G401 (cell line): ENCODE results near the gene EEF2K. TPM values are rescaled to one million over a fixed set of nuclear protein-coding genes. Genes with fewer than 3 reads are reported as not detected.

Experiments
- DNase-seq: peaks from one replicate; pipeline ENCODE4 v3.0.0-alpha.2; 2015; ENCODE audit warnings: low spot score
- in situ Hi-C: cut with HindIII; loops from 2 replicates; pipeline ENCODE4 v1.10.0; 2016; ENCODE audit warnings: low sequenced_read_pairs, mixed read lengths
- total RNA-seq: library from RNA; depleted of rRNA; stranded (reverse); fragments of >200 nt; shearing (Covaris generic); gene quantifications from 2 replicates; pipeline ENCODE4 v1.2.3, GENCODE V29; 2014

EEF2K gene
- total RNA-seq, 1 experiment from 2014 or later = 22.0 TPM

DNA sequence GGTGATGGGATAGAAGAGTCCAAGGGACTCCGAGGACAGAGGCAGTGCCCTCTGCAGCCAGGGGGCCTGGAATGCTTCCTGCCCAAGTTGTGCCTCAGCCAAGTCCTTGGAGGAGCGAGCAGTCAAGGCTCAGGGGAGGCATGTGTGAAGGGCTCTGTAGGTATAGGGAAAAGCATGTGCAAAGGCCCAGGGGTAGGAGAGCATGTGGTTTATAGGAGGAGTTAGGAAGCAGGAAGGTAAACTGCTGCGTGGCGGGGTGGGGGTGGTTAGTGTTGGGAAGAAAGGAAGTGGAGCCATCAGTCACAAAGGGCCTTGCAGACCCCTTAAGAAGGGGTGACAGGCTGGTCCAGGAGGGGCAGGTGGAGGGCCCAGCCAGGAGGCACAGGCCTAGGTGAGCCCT, 98.3 kb downstream of the EEF2K start:
- DNase-seq = no peak
- in situ Hi-C loops = no loop called here

DNA sequence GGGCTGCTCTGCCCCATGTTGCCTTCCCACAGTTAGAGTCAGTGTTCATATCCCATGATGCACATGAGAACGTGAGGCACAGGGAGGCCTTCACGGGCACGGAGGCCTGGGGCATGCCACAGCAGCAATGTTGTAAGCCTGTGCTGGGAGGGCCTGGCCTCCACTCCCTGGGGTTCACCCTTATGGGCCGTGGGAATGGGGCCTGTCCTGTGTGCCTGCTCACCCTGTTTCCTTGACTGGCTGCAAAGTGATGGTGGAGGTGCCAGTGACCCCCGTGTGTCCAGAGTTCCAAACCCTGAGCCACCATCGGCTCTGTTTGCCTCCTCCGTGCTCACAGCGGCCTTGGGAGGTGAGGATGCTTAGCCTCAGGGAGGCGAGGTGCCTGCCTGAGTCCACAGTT, 100.7 kb downstream of the EEF2K start:
- DNase-seq = no peak
- in situ Hi-C loops = no loop called here

DNA sequence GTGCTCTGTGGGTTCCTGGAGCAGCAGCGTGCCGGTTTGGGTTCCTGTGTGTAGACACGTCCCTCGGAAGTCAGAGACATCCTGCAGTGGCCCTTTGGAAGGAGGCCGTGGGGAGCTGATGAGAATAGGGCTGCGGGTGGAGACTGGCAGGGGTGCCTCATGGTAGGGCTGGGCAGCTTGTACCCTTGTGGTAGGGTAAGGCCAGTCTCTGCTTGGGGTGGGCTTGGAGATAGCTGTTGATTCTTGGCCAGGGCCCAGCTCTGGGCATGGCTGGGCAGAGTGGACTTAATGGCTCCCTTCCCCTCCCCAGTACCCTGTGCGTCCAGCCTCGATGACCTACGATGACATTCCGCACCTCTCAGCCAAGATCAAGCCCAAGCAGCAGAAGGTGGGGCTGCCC, 101.8 kb downstream of the EEF2K start:
- in situ Hi-C loops = no loop called here
- DNase-seq = no peak

DNA sequence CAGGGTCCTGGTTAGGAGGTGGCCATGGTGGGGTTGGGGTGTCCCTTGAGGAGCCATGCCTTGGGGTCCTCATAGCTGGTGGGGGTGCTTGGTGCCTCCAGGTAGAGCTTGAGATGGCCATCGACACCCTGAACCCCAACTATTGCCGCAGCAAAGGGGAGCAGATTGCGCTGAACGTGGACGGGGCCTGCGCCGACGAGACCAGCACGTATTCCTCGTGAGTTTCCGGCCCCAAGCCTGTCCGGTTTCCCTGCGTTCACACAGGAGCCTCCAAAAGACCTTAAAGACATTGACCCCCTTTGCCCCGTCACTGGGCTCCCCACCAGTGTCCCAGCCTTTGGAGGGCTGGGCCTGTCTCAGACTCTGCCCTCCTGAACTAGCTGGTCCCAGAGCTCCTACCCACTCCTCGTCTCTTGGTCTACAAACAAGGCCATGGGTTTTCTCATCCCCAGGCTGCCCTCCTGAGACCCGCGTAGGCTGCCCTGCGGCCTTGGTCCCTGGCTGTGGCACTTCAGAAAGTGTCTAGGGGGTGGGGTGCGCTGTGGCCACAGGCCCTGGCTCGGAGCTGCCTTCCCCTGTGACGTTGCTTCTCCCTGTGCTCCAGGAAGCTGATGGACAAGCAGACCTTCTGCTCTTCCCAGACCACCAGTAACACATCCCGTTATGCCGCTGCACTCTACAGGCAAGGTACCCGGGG, 102.9 kb downstream of the EEF2K start:
- DNase-seq = no peak
- in situ Hi-C loops = no loop called here

DNA sequence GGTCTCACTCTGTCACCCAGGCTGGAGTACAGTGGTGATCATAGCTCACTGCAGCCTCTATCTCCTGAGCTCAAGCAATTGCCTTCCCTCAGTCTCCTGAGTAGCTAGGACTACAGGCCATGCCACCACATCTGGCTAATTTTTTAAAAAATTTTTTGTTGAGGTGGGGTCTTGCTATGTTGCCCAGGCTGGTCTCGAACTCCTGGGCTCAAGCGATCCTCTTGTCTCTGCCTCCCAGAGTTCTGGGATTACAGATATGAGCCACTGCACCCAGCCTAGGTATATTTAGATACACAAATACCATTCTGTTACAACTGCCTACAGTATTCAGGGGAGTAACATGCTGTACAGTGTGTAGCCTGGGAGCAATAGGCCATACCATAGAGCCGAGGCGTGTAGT, 105.4 kb downstream of the EEF2K start:
- DNase-seq = no peak
- in situ Hi-C loops = no loop called here

DNA sequence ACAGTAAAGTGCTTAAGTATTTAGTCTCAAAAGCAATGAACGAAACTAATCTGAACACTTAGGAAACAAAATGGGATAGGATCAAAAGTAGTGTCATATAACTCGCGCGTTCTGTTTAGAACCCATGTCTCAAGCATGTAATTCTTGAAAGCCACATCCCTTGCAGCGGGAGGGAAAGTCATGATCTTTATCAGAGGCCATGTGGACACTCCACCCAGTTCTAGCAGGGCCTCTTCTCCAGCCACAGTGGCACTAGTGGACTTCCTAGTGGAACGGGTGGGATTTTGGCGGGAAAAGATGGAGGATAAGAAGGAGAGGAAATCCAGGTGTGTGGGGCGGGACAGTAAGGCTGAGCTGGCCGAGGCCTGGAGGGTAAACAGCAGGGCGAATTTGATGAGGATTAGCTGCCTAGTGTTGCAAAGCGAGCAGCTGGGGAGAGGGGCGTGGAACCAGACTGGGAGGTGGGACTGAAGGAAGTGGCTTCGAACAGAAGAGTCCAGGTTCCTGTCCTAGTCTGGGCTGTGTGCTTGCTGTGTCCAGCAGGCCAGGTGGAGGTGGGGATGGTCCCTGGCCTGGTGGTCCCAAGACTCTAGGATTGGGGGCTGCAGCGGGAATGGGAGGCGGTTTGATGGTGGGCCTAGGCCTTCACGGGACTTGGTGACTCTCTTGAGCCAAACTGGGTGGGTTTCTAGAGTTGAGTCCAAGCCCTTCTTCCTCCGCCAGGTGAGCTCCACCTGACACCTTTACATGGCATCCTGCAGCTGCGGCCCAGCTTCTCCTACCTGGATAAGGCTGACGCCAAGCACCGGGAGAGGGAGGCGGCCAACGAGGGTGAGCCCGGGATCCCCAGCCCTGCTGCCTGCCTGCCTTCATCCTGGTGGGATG, 107.1 kb downstream of the EEF2K start:
- no peak for DNase-seq
- in situ Hi-C loops = no loop called here

DNA sequence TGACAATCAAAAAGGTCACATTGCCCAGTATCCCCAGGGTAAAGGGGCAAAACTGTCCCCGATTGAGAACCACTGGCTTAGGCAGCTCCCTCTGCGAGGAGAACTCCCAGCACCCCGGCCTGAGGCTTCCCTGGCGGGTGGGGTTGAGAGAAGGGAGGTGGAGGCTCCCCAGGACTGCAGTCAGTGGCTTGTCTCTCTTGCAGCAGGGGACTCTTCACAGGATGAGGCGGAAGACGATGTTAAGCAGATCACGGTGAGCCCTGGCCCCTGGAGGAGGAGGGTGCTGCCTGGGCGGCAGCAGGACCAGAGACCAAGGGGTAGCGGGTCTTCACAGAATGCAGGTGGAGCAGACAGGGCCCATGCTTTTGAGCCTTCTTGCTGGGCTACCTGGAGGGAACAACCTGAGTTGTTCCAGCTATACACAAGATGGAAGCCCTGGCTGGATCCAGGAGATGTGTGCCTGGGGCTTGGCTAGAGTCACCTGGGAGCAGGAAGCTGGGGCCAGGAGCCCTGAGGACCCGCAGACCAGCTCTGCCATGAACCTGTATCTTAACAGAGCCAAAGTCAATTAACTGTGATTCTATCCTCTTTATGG, 107.9 kb downstream of the EEF2K start:
- in situ Hi-C loops = no loop called here
- DNase-seq = no peak

DNA sequence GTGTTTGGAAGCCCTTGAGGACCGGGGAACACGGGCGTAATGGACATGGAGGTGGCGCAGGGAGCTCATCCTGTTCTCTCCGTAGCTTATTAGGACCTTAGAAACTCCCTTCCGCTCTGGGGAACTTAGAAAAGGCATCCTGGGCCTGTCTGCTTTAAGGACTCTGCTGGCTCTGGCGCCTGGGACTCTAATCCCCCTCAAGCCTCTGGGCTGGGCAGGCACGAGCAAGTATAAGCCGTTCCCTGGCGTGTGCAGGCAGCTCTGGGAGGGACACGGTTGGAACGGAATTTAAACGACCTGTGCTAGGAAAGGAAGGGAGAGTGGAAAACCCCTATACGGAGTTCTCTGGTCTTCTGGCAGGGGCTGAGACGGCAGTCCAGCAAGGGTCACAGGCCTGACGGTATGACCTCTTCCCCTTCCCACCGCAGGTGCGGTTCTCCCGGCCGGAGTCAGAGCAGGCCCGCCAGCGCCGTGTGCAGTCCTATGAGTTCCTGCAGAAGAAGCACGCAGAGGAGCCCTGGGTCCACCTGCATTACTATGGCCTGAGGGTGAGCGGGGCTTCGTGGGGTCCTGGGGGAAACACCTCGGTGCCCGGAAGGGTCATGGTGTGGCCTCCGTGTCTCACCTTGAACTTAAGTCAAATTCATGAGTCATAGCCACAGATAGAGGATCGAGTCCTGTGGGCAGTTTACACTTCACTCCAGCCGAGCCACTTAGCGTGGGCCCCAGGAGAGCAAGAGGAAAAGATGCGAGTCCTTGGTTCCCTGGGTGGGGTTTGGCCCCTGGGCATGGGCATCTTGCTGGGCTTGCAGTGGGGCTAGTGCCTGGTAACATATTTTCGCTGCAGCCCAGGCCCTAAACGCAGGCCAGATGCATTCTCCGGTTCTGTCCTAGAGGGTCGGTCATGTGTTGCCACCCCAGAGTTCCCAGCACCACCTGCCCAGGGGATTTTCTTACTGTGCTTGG, 108.9 kb downstream of the EEF2K start:
- no peak for DNase-seq
- in situ Hi-C loops = no loop called here

DNA sequence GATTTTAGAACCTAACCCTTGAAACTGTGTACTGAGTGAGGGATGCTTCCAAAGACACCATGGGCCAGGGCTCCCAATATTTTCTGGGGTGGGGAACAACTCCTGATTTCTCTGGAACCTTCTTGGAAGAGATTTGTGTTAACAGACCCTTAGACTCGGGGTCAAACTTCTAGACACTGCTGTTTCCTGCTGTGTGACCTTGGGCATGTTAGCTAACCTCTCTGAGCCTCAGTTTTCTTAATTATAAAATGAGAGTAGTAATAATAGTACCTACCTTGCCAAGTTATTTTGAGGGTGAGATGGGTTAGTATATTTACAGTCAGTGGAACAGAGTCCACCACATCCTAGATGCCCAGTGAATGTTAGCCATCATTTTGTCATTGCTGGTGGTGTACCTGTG, 109.9 kb downstream of the EEF2K start:
- in situ Hi-C loops = no loop called here
- DNase-seq = no peak

DNA sequence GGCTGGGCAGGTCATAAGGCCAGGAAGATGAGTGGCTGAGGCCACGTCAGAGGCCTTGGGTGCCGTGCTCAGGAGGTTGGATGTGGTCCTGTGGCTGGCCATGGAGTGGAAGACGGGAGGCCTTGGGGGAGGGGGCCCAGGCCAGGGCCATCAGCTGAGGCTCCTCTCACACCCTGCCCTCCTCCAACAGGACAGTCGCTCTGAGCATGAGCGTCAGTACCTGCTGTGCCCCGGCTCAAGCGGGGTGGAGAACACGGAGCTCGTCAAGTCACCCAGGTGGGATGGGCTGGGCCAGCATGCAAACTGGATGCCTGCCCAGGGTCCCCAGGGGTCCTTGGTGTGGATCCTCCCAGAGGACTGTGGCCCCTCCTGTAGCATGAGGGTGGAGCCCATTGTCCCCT, 110.3 kb downstream of the EEF2K start:
- in situ Hi-C loops = no loop called here

DNA sequence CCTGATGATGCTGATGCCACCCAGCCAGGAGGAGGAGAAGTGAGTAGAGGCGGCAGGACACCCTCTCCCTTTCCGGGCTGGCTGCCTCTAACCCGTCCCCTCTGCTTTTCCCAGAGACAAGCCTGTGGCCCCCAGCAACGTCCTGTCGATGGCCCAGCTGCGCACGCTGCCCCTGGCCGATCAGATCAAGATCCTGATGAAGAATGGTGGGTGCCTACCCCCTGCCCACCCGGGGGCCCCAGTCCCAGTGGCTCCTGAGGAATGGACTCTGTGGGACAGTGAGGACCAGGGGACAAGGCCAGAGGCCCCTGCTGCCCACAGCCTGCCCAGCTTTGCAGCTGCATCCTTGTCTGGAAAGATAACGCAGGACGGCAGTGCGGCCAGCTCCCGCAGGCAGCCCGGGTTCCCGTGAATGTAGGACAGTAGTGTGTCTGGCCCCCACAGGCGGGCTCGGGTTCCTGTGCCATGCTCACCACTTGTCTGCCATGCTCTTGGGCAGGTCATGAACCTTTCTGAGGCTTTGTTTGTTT, 111.0 kb downstream of the EEF2K start:
- no peak for DNase-seq
- in situ Hi-C loops = no loop called here

More for the DNA sequence above, 110.3 kb downstream of the EEF2K start:
- no peak for DNase-seq

DNA sequence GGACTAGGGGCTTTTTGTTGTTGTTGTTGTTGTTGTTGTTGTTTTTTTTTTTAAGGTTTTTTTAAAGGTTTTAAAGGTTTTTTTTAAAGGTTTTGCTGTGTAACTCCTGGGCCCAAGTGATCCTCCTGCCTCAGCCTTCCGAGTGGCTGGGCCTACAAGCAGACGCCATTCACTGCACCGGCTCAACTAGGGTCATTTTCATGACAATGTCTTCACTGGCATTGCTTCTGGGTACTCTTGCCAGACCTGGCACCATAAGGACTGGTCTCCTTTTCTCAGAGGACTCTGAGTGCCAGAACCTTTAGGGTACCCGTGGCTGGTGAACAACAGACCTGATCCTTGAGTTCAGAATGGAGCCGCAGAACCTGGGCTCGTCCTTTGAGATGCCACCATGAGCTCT, 111.5 kb downstream of the EEF2K start:
- no peak for DNase-seq
- in situ Hi-C loops = no loop called here

DNA sequence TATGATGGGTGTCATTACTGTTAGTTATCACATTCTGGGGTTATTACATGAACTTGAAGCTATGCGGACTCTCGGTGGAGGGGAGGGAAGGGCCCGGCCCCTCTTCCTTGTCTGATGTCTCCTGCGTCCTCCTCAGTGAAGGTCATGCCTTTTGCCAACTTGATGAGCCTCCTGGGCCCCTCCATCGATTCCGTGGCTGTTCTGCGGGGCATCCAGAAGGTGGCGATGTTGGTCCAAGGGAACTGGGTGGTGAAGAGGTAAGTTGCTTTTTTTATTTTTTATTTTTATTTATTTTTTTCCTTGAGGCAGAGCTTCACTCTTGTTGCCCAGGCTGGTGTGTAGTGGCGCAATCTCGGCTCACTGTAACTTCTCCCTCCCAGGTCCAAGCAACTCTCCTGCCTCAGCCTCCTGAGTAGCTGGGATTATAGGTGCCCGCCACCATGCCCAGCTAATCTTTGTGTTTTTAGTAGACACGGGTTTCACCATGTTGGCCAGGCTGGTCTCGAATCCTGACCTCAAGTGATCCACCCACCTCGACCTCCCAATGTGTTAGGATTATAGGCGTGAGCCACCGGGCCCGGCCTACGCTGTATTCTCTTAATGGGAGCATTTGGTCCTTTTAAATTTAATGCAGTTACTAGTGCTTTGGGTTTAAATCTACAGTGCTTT, 112.7 kb downstream of the EEF2K start:
- no peak for DNase-seq

DNA sequence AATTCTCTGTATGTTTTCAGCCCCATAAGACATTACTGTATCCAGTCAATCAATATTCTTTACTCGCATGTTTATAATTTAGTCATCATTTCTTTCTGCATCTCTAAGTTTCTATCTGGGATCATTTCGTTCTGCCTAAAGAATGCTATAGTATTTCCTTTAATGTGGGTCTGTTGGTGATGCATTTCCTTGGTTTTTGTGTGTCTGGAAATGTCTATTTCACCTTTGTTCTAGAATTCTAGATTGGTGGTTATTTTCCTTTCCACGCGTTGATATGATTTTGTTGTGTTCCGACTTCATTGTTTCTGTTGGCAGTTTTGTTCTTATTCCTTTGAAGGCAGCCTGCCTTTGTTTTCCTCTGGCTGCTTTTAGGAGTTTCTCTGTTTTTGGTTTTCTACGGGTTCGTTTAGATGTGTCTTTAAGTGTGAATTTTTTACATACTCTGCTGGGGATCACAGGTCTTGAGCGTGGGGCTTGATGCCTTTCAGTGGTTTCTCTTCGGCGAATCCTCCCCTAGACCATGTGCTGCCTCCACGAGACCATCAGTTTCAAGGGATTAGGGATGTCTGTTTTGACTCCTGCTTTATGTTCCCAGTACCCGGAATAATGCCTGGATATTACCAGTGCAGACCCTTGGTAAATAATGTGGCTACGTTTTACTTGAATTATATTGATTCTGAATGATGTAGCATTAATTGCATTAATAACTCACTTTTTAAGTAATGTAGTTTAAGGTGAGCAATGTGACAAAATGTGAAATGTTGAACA, 114.7 kb downstream of the EEF2K start:
- in situ Hi-C loops = no loop called here
- DNase-seq = no peak

More for the DNA sequence above, 112.7 kb downstream of the EEF2K start:
- in situ Hi-C loops = no loop called here

DNA sequence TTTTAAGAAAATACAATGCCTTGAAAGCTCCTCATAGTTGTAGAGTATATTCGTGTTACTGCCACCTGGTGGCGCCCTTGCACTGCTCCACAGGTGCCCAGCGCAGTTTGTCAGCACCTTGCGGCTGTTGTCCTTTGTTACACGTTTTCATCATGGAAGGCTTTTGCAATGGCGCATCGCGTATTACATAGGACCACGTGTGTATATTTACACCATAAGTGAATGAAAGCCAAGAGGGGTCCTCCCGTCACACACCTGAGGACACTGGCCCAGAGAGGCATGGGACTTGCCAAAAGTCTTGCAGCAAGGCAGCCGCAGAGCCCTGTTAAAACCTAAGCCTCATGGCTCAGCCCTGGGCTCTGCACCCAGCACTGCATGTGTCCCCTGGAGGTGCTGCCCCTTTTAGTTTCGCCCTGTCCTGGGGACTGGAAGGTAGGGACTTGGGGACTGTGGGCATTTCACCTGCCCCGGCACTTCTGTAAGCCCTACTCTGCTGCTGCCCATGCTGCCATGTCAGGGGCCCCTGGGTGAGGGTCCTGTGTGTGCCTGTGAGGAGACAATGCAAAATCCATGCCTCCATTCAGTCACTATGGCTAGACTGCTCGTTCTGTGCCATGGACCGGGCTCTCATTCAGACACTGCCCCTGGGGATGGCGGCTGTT, 115.4 kb downstream of the EEF2K start:
- peak; percentile 91 for DNase-seq
- in situ Hi-C loops = no loop called here

DNA sequence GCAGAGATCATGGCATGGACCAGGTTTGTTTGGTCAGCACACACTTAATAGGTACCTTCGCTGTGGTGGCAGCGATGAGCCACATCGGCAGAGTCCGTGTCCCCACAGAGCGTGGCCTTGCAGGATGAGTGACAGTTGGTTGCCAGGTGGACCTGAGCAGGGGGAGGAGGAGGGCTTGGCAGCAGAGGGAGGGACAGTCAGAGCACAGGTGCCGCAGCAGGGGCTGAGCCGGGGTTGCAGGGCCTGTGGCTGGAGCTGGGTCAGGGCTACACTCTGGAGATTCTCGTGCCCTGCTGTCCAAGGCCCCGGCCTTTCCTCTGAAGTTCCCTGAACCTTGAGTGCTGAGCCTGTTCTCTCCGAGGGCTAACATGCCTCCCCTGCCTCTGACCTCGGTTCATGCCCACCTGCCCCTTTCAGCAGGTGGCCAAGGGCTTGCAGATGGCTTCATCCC, 116.0 kb downstream of the EEF2K start:
- in situ Hi-C loops = no loop called here
- DNase-seq = peak; percentile 83

DNA sequence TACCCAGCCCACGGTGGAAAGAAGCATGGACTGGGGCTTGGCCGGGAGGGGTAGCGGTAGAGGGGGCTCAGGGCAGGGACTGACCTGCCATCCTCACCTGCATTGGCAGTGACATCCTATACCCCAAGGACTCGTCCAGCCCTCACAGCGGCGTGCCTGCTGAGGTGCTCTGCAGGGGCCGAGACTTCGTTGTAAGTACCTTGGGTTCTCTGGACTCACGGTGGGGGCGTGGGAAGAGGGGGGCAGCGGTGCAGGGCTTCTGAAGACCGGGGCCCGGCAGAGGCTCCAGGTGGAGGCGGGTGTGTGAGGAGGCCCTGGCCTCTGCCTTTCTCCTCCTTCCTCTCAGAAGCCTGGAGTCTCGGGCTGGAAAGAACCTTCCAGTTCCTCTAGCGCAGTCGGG, 116.7 kb downstream of the EEF2K start:
- in situ Hi-C loops = no loop called here
- no peak for DNase-seq
